ENCODE data around the gene ADARB2.

ADARB2 gene

DNA sequence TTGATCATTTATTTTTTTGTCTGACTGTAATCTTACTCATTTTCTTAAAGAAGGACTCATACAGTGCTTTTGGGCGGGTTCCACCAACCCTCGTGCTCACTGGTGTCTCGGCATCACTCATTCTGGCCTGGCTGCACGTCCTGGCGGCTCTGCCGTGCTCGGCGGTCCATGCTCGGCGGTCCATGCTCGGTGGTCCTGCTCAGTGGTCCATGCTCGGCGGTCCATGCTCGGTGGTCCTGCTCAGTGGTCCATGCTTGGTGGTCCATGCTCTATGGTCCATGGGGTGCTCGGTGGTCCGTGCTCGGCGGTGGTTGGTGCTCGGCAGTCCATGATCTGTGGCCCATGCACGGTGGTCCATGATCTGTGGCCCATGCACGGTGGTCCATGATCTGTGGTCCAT is 608.7 kb downstream of the ADARB2 start:
- DNase-seq (ENCODE audit: low spot score): no peak

DNA sequence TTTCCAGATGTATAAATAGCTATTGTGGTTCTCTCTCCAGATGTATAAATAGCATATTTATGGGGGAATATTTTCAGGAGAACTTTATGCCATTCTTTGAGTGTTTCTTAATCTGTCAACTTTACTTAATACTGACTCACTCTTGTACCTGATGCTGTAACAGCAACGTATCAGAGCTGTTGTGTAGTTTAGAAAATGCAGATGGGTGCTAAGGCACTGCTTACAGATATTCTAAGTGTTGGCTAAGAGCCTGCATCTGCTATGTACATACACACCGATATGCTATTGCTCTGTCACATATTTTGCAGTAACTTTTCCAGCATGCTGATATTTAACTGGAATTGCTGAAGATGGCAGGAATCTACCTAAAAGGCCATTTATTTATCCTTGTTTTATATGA is 609.2 kb downstream of the ADARB2 start:
- DNase-seq (ENCODE audit: low spot score): no peak

DNA sequence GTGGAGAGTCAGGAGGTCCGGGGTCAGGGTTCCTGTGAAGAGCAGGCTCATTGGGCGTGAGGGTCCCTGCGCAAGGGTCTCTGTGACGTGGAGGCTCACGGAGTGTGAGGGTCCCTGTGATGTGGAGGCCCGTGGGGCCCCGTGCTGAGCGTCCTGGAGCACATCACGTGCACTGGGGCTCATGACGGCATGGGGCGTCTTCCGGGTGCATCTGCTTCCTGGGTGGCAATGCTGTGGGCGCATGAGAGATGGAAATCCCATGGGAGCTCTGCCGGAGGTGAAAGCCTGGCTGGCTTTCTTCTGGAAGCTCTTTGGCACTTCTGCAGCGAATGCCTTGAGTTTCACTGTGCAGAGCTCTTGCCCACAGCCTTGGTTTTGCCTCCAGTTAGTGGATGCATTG is 609.7 kb downstream of the ADARB2 start:
- no peak for DNase-seq (ENCODE audit: low spot score)

All from GM03348 (cell line).